Liver (tissue), 9 donors: ENCODE measurements around the gene CASQ2. TPM values are rescaled to one million over a fixed set of nuclear protein-coding genes. Genes with fewer than 3 reads are reported as not detected.

ENCODE experiments used
- DNase-seq: peaks from one replicate; pipeline ENCODE4 v3.0.0-alpha.2; 2017; ENCODE audit warnings: low spot score
- H3K27ac ChIP-seq, 2 donors: one replicate each; pipeline ENCODE4 v1.7.0; 2013; ENCODE audit warnings: inconsistent platforms in 2 of 2, low read length in 2 of 2, control low read depth in 1 of 2, low read depth in 1 of 2, mild to moderate bottlenecking in 1 of 2
- H3K27me3 ChIP-seq, 4 donors: one replicate each; pipeline versions ENCODE4 v1.6.1 to v1.7.0; 2013; ENCODE audit warnings: low read length in 3 of 4, inconsistent platforms in 1 of 4, mild to moderate bottlenecking in 1 of 4, moderate library complexity in 1 of 4; ENCODE audit not compliant: control insufficient read depth in 4 of 4, insufficient read depth in 4 of 4
- H3K36me3 ChIP-seq, 4 donors: one replicate each; pipeline versions ENCODE4 v1.6.1 to v1.7.0; 2013; ENCODE audit warnings: low read length in 3 of 4, mild to moderate bottlenecking in 3 of 4, low read depth in 1 of 4, moderate library complexity in 1 of 4; ENCODE audit not compliant: control insufficient read depth in 4 of 4, insufficient read depth in 3 of 4
- H3K4me1 ChIP-seq, 4 donors: one replicate each; pipeline versions ENCODE4 v1.6.1 to v1.7.0; 2013; ENCODE audit warnings: low read length in 3 of 4, mild to moderate bottlenecking in 3 of 4, moderate library complexity in 1 of 4; ENCODE audit not compliant: control insufficient read depth in 4 of 4, insufficient read depth in 4 of 4
- H3K4me3 ChIP-seq, 3 donors: one replicate each; pipeline versions ENCODE4 v1.6.1 to v1.7.0; 2013; ENCODE audit warnings: low read length in 3 of 3, control low read depth in 1 of 3, low read depth in 1 of 3, mild to moderate bottlenecking in 1 of 3
- H3K9ac ChIP-seq, 2 donors: one replicate each; pipeline ENCODE4 v1.7.0; 2013; ENCODE audit warnings: low read length in 2 of 2, mild to moderate bottlenecking in 2 of 2, moderate library complexity in 2 of 2, control low read depth in 1 of 2, low read depth in 1 of 2
- H3K9me3 ChIP-seq, 4 donors: one replicate each; pipeline versions ENCODE4 v1.6.1 to v1.7.0; 2013; ENCODE audit warnings: low read length in 3 of 4; ENCODE audit not compliant: control insufficient read depth in 4 of 4
- ATF3 ChIP-seq: IDR thresholded peaks from 2 replicates; pipeline ENCODE4 v1.6.1; 2016; ENCODE audit warnings: antibody characterized with exemption
- CTCF ChIP-seq: fragments of 150-350 bp; IDR thresholded peaks from 2 replicates; pipeline ENCODE4 v1.5.1; 2017; ENCODE audit warnings: improper control_type of control experiment, low read depth, low read length; ENCODE audit not compliant: missing input control
- EGR1 ChIP-seq, 2 donors: IDR thresholded peaks; 2 replicates each; pipeline ENCODE4 v1.6.1; 2016 to 2018; ENCODE audit warnings: antibody characterized with exemption in 2 of 2, low read depth in 2 of 2
- FOXA1 ChIP-seq: IDR thresholded peaks from 2 replicates; pipeline ENCODE4 v1.6.1; 2016; ENCODE audit warnings: antibody characterized with exemption
- FOXA2 ChIP-seq: IDR thresholded peaks from 2 replicates; pipeline ENCODE4 v1.6.1; 2016; ENCODE audit warnings: antibody characterized with exemption
- GABPA ChIP-seq, 2 donors: IDR thresholded peaks in 1 of 2; conservative IDR thresholded peaks in 1 of 2; 2 replicates each; pipeline ENCODE4 v1.6.1; 2016; ENCODE audit warnings: antibody characterized with exemption in 2 of 2, mild to moderate bottlenecking in 1 of 2, moderate library complexity in 1 of 2
- HNF4A ChIP-seq, 2 donors: conservative IDR thresholded peaks; 2 replicates each; pipeline ENCODE4 v1.6.1; 2016; ENCODE audit warnings: antibody characterized with exemption in 2 of 2, mild to moderate bottlenecking in 2 of 2
- HNF4G ChIP-seq: IDR thresholded peaks from 2 replicates; pipeline ENCODE4 v1.6.1; 2016; ENCODE audit warnings: antibody characterized with exemption
- JUND ChIP-seq, 2 donors: IDR thresholded peaks; 2 replicates each; pipeline ENCODE4 v1.6.1; 2016; ENCODE audit warnings: antibody characterized with exemption in 2 of 2
- MAX ChIP-seq: IDR thresholded peaks from 2 replicates; pipeline ENCODE4 v1.6.1; 2016; ENCODE audit warnings: antibody characterized with exemption
- NR2F2 ChIP-seq: IDR thresholded peaks from 2 replicates; pipeline ENCODE4 v1.6.1; 2016; ENCODE audit warnings: antibody characterized with exemption
- RAD21 ChIP-seq, 2 donors: IDR thresholded peaks; 2 replicates each; pipeline ENCODE4 v1.6.1; 2016; ENCODE audit warnings: antibody characterized with exemption in 2 of 2, mild to moderate bottlenecking in 2 of 2
- REST ChIP-seq: IDR thresholded peaks from 2 replicates; pipeline ENCODE4 v1.6.1; 2016; ENCODE audit warnings: antibody characterized with exemption, mild to moderate bottlenecking
- SP1 ChIP-seq: IDR thresholded peaks from 2 replicates; pipeline ENCODE4 v1.6.1; 2018; ENCODE audit warnings: antibody characterized with exemption, mild to moderate bottlenecking
- TAF1 ChIP-seq: conservative IDR thresholded peaks from 2 replicates; pipeline ENCODE4 v1.6.1; 2016; ENCODE audit warnings: antibody characterized with exemption, mild to moderate bottlenecking
- YY1 ChIP-seq: IDR thresholded peaks from 2 replicates; pipeline ENCODE4 v1.6.1; 2016; ENCODE audit warnings: antibody characterized with exemption, mild to moderate bottlenecking
- ZBTB33 ChIP-seq: IDR thresholded peaks from 2 replicates; pipeline ENCODE4 v1.6.1; 2016; ENCODE audit warnings: antibody characterized with exemption
- WGBS: extraction: QIAGEN DNeasy Blood & Tissue Kit; methylation state at CpG from one replicate; pipeline ENCODE4 v1.1.7; 2013; 5-methylcytosine and 5-hydroxymethylcytosine counted together
- polyA plus RNA-seq, 2 donors: library from polyadenylated mRNA; stranded (reverse) in 1 of 2; unstranded in 1 of 2; fragments of 200-250 nt in 1 of 2; fragments of >200 nt in 1 of 2; fragmentation: Nextera tagmentation in 1 of 2; extraction: Ambion mirVana in 1 of 2; gene quantifications; one replicate each; pipeline versions ENCODE4 v1.2.1 to v1.2.3, GENCODE V29; 2013 to 2015
- total RNA-seq, 2 donors: library from RNA; depleted of rRNA; stranded (reverse); fragments of >200 nt; gene quantifications; one replicate each; pipeline ENCODE4 v1.2.3, GENCODE V29; 2014
- donor health status: healthy.
- donor health status: healthy.
- donor health status: healthy.
- donor health status: healthy.
- donor health status: healthy.

The CASQ2 gene
- total and polyA plus RNA-seq, 4 donors, result 0.33 to 1.1 TPM; not detected in 2

- no peak for DNase-seq
- no peak overlapping the region for H3K9ac ChIP-seq
- H3K36me3 ChIP-seq, result peaks cover 0 to 5% (median under 1%) of the 10 kb centered on the region in 4 donors
- H3K9me3 ChIP-seq, result no peaks in the 10 kb centered on the region
- no peak overlapping the region for H3K4me3 ChIP-seq
- no peaks in the 10 kb centered on the region for H3K27me3 ChIP-seq
- TF ChIP-seq REST, result no peak
- TF ChIP-seq FOXA1, result no peak
- TF ChIP-seq EGR1 (IDR thresholded peaks at IDR 0.05; ENCODE audit: low read depth in 2 of 2), result no peak
- no peak for TF ChIP-seq YY1
- no peak for TF ChIP-seq HNF4A (conservative IDR thresholded peaks at IDR 0.05)
- TF ChIP-seq SP1, result no peak
- no peak for TF ChIP-seq ATF3
- TF ChIP-seq GABPA (IDR thresholded peaks at IDR 0.05 in 1 of 2, conservative IDR thresholded peaks at IDR 0.05 in 1 of 2), result no peak
- TF ChIP-seq MAX, result no peak
- no peak for TF ChIP-seq JUND (IDR thresholded peaks at IDR 0.05)
- TF ChIP-seq CTCF, result no peak
- TF ChIP-seq ZBTB33, result no peak
- TF ChIP-seq RAD21 (IDR thresholded peaks at IDR 0.05), result no peak
- TF ChIP-seq HNF4G, result no peak
- no peak for TF ChIP-seq NR2F2
- no peak for TF ChIP-seq TAF1
- WGBS, result 100% methylated on average over 1 of the region's 1 CpG
- H3K4me1 ChIP-seq, result no peaks in the 10 kb centered on the region
- no peak overlapping the region for H3K27ac ChIP-seq
Measured at GRCh38 chr1:115677565-115677964, 90.9 kb downstream of the CASQ2 start.

- Histone ChIP-seq H3K4me1 (no peaks in the 10 kb centered on the region), H3K4me3 (no peak overlapping the region), H3K9ac (no peak overlapping the region), H3K27ac (no peak overlapping the region), H3K9me3 (no peaks in the 10 kb centered on the region), H3K27me3 (no peaks in the 10 kb centered on the region), H3K36me3 (peaks cover 0 to 3% (median 0%) of the 10 kb centered on the region in 4 donors)
- no peak for TF ChIP-seq EGR1 (IDR thresholded peaks at IDR 0.05; ENCODE audit: low read depth in 2 of 2)
- no peak for TF ChIP-seq HNF4A (conservative IDR thresholded peaks at IDR 0.05)
- no peak for TF ChIP-seq GABPA (IDR thresholded peaks at IDR 0.05 in 1 of 2, conservative IDR thresholded peaks at IDR 0.05 in 1 of 2)
- TF ChIP-seq JUND (IDR thresholded peaks at IDR 0.05), result no peak
- no peak for TF ChIP-seq FOXA2
- no peak for TF ChIP-seq HNF4G
- TF ChIP-seq RAD21 (IDR thresholded peaks at IDR 0.05), result no peak
- no peak for TF ChIP-seq TAF1
- TF ChIP-seq MAX, result no peak
- no peak for TF ChIP-seq YY1
- no peak for TF ChIP-seq ATF3
- no peak for TF ChIP-seq SP1
- 85% methylated on average over 3 of the region's 3 CpGs for WGBS
- no peak for DNase-seq
Measured at GRCh38 chr1:115677182-115677555, 91.3 kb downstream of the CASQ2 start.
